ENCODE measurements around the gene DLEC1. TPM values are rescaled to one million over a fixed set of nuclear protein-coding genes. Genes with fewer than 3 reads are reported as not detected.

Gene DLEC1
- total RNA-seq, 2 experiments from 2014 or later = 0.26 to 0.60 TPM

Other genes with a start within 250 kb of the DLEC1 start
- gene CTDSPL, start 177.3 kb upstream of the DLEC1 start, total RNA-seq = 1 to 10 TPM in 1 of 2 experiments, under 1 TPM in 1; 0.90 to 2.1 TPM
- gene VILL, start 48.4 kb upstream of the DLEC1 start, total RNA-seq = 10 to 100 TPM; 14.6 to 15.1 TPM
- 10 to 100 TPM in 1 of 2 experiments, 1 to 10 TPM in 1; 9.7 to 10.1 TPM for gene PLCD1, start 9.6 kb upstream of the DLEC1 start, total RNA-seq
- gene ACAA1, start 97.9 kb downstream of the DLEC1 start, total RNA-seq = 100 to 1,000 TPM in 1 of 2 experiments, 10 to 100 TPM in 1; 99.7 to 104 TPM
- 10 to 100 TPM; 72.5 to 78.6 TPM for gene MYD88, start 99.5 kb downstream of the DLEC1 start, total RNA-seq
- 10 to 100 TPM; 56.9 to 60.3 TPM for gene OXSR1, start 126.3 kb downstream of the DLEC1 start, total RNA-seq
- gene SLC22A13, start 226.6 kb downstream of the DLEC1 start, total RNA-seq = 1 to 10 TPM in 1 of 2 experiments, under 1 TPM in 1; 0.58 to 1.0 TPM
- not detected for gene SLC22A14, start 243.1 kb downstream of the DLEC1 start, total RNA-seq

Data from activated CD8-positive, alpha-beta T cell treated with anti-CD3 and anti-CD28 coated beads, Interleukin-2, amount 10 ng/mL, durations not matched to agents 7 days and 5 days (primary cell).